Osteocyte (in vitro differentiated cells): ENCODE measurements around the gene IMPA2. TPM values are rescaled to one million over a fixed set of nuclear protein-coding genes. Genes with fewer than 3 reads are reported as not detected.
"Not testable (repeated sequence)": the region's sequence is repeated elsewhere in the genome, so short reads cannot be mapped to it uniquely, and the experiment has no call there.

Experiments used
- DNase-seq: peaks from one replicate; pipeline ENCODE4 v3.0.0; 2021; ENCODE audit warnings: mixed read lengths; ENCODE audit not compliant: unreplicated experiment; ENCODE audit errors: extremely low spot score
- H3K27ac Mint-ChIP-seq: one replicate; pipeline ENCODE4 v1.8.0; 2021; ENCODE audit warnings: mild to moderate bottlenecking, mixed read lengths; ENCODE audit not compliant: unreplicated experiment
- H3K27me3 Mint-ChIP-seq: one replicate; pipeline ENCODE4 v1.8.0; 2021; ENCODE audit warnings: mixed read lengths; ENCODE audit not compliant: unreplicated experiment
- H3K36me3 Mint-ChIP-seq: one replicate; pipeline ENCODE4 v1.8.0; 2021; ENCODE audit warnings: mixed read lengths; ENCODE audit not compliant: unreplicated experiment
- H3K4me1 Mint-ChIP-seq: one replicate; pipeline ENCODE4 v1.8.0; 2021; ENCODE audit warnings: mixed read lengths; ENCODE audit not compliant: unreplicated experiment
- H3K4me3 Mint-ChIP-seq: one replicate; pipeline ENCODE4 v1.8.0; 2021; ENCODE audit warnings: mild to moderate bottlenecking, moderate library complexity, mixed read lengths; ENCODE audit not compliant: unreplicated experiment
- H3K9me3 Mint-ChIP-seq: one replicate; pipeline ENCODE4 v1.8.0; 2021; ENCODE audit warnings: mixed read lengths; ENCODE audit not compliant: unreplicated experiment
- CTCF ChIP-seq: fragments of 200-600 bp; sonication (generic); IDR thresholded peaks from 2 replicates; pipeline ENCODE4 v1.5.0; 2021; ENCODE audit warnings: antibody characterized with exemption, mild to moderate bottlenecking, moderate library complexity
- total RNA-seq: library from RNA; stranded (reverse); gene quantifications from 2 replicates; pipeline ENCODE4 v1.2.1, GENCODE V29; 2021

The IMPA2 gene
- total RNA-seq, 1 donor from 2014 or later: 9.2 TPM

GRCh38 chr18:11963991-11964484 lies 17.3 kb upstream of the IMPA2 start:
- H3K4me1 Mint-ChIP-seq: peaks cover 14% of the 10 kb centered on the region
- H3K4me3 Mint-ChIP-seq: no peak overlapping the region
- H3K27ac Mint-ChIP-seq: peak overlapping the region; percentile 72
- no peak for DNase-seq
- no peaks in the 10 kb centered on the region for H3K36me3 Mint-ChIP-seq
- H3K9me3 Mint-ChIP-seq: no peaks in the 10 kb centered on the region
- H3K27me3 Mint-ChIP-seq: no peaks in the 10 kb centered on the region
- TF ChIP-seq CTCF: no peak

GRCh38 chr18:11969904-11970835 lies 11.1 kb upstream of the IMPA2 start:
- H3K4me3 Mint-ChIP-seq: no peak overlapping the region
- H3K4me1 Mint-ChIP-seq: no peaks in the 10 kb centered on the region
- H3K27me3 Mint-ChIP-seq: no peaks in the 10 kb centered on the region
- no peak for DNase-seq
- H3K36me3 Mint-ChIP-seq: no peaks in the 10 kb centered on the region
- no peak for TF ChIP-seq CTCF
- H3K27ac Mint-ChIP-seq: no peak overlapping the region
- H3K9me3 Mint-ChIP-seq: no peaks in the 10 kb centered on the region

- H3K27me3 Mint-ChIP-seq, H3K36me3 Mint-ChIP-seq, H3K9me3 Mint-ChIP-seq, H3K4me1 Mint-ChIP-seq, DNase-seq, H3K27ac Mint-ChIP-seq, H3K4me3 Mint-ChIP-seq: not testable (repeated sequence)
Measured at GRCh38 chr18:11970836-11971226, 10.5 kb upstream of the IMPA2 start.

DNA sequence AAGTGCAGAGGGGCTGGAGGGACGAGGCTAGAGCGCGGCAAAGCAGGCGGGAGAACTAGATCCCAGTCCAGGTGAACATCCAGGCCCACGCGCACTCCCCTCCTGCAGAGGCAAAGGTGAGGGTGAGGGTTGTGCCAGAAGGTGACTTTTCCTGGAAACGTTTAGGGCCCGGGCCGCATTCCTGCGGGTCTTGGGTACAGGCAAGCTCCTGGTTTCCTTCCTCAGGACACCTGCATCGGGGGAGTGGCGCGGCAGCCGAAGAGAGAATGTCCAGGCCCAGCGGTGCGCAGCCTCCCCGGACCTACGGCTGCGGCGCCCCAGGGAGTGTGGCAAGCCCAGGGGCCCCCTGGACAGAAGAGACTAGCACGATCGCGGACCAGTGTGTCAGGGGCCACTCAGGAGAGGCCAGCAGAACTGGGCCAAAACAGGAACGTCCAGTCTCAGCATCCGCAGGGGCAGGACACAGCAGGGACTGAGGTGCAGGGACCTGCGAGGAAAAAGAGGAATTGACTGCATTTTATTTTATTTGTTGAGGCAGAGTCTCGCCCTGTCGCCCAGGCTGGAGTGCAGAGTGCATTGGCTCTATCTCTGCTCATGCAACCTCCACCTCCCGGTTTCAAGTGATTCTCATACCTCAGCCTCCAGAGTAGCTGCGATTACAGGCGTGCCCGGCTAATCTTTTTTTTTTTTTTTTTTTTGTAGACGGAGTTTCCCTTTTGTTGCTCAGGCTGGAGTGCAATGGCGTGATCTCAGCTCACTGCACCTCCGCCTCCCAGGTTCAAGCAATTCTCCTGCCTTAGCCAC lies 8.7 kb upstream of the IMPA2 start:
- no peak overlapping the region for H3K4me3 Mint-ChIP-seq
- H3K36me3 Mint-ChIP-seq: no peaks in the 10 kb centered on the region
- no peak for DNase-seq
- no peak overlapping the region for H3K27ac Mint-ChIP-seq
- no peaks in the 10 kb centered on the region for H3K4me1 Mint-ChIP-seq
- H3K27me3 Mint-ChIP-seq: no peaks in the 10 kb centered on the region
- no peak for TF ChIP-seq CTCF
- H3K9me3 Mint-ChIP-seq: no peaks in the 10 kb centered on the region

GRCh38 chr18:11974741-11975325 lies 6.5 kb upstream of the IMPA2 start:
- H3K4me3 Mint-ChIP-seq: no peak overlapping the region
- H3K9me3 Mint-ChIP-seq: no peaks in the 10 kb centered on the region
- no peaks in the 10 kb centered on the region for H3K27me3 Mint-ChIP-seq
- H3K4me1 Mint-ChIP-seq: peaks cover 2% of the 10 kb centered on the region
- TF ChIP-seq CTCF: no peak
- no peak overlapping the region for H3K27ac Mint-ChIP-seq
- H3K36me3 Mint-ChIP-seq: no peaks in the 10 kb centered on the region
- DNase-seq: no peak
